Stimulated activated CD8-positive, alpha-beta memory T cell treated with anti-CD3 and anti-CD28 coated beads, Interleukin-15, amount 100 ng/mL, for 24 hours (primary cell): ENCODE data around the gene TNRC6C.
"Not testable (repeated sequence)": the region's sequence is repeated elsewhere in the genome, so short reads cannot be mapped to it uniquely, and the experiment has no call there.

ENCODE experiments used
- DNase-seq: peaks from one replicate; pipeline ENCODE4 v3.0.0-alpha.2; 2020; ENCODE audit warnings: low read depth

Gene TNRC6C

DNA sequence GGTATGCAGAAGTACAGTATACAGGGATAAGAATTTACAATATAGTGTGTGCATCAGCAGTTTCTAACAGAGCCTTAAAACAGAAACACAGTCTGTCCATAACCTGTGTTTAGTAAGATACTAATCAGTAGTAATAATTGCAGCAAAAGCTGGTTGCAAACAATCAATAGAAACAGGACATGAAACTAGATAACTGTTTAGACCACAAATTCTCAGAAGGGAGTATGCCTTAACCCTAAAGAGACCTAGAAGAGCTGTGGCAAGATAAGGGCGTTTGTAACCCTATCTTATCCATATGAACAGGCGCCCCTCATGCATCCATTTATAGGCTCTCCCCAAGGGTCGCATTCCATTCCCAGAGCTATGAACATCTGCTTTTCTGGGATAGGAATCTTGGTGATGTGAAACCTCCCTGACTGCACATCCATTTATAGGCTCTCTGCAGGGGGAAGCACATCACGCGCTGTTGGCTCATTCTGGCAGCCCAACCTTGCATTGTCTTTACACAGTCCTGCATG lies 123.9 kb downstream of the TNRC6C start:
- DNase-seq: not testable (repeated sequence)

DNA sequence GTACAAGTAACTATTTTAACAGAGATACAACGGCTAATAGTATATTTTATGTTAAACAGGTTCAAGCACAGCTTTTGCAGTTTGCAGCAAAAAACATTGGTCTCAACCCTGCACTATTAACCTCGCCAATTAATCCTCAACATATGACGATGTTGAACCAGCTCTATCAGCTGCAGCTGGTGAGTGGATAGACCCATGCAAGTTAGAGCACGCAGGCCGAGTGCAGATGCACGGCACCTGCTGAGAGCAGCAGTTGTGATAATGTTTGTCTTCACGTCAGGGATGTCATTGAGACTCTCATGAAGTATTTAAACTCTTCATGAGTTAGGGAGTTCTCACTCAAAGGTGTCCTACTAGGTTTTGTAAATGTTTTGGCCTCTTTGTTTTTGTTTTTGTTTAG lies 124.5 kb downstream of the TNRC6C start:
- DNase-seq: no peak

DNA sequence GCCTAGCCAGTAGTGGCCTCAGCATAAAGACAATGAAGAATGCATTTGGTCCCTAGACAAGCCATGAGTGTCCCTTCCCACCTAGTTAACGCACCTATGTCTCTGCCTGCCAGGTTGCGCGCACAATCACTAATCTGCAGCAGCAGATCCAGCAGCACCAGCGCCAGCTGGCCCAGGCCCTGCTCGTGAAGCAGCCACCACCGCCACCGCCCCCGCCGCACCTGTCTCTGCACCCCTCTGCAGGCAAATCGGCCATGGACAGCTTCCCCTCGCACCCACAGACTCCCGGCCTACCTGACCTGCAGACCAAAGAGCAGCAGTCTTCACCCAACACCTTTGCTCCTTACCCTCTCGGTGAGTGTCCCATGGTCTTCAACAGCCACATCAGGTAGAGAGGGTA lies 128.2 kb downstream of the TNRC6C start:
- no peak for DNase-seq

DNA sequence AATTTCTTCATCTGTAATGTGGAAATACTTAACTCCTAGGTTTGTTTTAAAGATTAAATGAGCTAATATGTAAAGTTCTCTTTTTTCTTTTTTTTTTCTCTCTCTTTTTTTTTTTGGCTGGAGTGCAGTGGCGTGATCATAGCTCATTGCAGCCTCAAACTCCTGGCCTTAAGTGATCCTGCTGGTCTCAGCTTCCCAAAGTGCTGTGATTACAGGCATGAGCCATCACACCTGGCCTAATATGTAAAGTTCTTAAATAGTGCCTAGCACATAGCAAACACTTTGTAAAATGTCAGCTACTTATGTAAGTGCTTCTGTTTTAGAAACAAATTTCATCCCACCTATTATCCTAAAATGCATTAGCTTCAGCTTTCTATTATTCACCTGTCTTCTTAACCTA lies 130.0 kb downstream of the TNRC6C start:
- DNase-seq: no peak

DNA sequence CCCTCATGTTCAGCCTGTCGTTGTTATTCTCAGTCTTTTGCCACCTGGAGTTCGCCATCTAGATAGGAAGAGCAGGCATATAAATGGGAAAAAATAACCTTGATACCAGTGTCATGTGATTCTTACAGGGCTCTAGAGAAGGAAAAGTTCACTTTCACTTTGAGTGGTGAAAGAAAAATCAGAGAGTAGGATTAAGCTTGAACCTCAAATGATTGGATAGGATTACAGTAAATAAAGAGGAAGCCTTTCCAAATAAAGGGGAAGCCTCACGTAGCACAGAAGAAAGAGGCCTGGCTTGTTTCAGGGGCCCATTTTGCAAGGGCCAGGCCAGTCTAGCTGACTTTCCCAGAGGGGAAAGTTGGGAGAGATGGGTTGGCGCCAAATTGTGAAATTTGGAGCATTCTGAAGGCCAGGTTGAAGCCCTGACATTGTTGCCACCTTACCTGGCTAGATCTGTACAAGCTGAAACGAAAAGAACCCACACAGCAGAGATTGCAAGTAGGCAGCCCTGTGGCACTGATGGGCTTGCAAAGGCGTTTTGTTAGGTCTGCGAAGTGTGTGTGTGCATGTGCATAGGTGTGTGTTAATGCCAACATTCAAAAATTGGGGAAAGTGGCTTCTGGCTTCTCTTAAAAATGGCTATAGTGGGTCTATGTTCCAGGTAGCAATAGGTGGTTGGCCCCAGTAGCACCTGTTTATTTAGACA lies 131.2 kb downstream of the TNRC6C start:
- DNase-seq: no peak

DNA sequence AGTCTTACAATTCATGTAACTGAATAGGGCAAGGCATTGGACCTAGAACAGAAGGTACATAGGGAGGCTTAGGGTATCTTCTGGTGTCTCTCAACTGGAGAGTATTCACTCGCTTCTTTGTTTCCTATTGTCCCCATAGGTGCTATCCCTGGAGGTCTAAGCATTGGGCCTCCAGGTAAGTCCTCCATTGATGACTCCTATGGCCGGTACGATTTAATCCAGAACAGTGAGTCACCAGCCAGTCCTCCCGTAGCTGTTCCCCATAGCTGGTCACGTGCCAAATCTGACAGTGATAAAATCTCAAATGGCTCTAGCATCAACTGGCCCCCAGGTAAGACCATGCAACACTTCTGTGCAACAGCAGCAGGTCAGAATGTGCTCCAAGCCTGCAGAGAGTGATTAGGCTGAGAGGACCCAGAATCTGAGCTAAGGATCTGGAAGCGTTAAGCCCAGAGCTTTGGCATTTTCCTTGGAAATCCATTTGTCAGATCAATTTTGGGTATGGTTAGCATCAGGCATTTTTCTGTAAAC lies 134.4 kb downstream of the TNRC6C start:
- no peak for DNase-seq

DNA sequence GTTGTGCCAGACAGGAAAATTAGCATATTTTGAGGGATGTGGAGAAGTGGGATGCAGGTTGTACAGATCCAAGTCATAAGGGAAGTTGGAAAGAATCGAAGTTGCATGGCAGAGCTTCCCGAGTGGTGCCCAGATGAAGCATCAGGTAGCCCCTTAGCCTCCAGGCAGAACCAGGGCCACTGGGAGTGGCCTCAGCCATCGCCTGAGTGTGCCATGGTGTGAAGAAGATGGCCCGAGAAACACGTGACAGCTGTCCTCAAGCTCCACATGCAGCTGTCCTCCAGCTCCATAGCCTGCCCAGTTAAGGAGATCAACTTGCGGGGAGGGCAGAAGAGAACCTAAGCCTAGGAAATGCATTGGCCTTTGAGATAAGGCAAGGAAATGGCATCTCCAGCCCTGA lies 136.5 kb downstream of the TNRC6C start:
- DNase-seq: no peak

DNA sequence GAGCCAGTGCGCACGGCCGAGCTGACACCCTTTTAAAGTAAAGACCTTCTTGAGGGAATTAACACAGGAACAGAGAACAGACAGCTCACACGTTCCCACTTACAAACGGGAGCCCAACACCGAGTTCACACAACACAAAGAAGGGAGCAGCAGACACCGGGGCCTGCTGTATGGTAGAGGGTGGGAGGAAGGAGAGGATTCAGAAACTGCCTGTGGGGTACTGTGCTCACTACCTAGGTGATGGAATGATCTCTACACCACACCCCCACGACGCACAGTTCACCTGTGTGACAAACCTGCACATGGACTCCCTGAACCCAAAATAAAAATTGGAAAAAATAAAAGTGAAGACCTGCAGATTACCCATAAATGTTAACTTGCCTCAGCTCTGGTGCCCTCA lies 137.6 kb downstream of the TNRC6C start:
- no peak for DNase-seq

DNA sequence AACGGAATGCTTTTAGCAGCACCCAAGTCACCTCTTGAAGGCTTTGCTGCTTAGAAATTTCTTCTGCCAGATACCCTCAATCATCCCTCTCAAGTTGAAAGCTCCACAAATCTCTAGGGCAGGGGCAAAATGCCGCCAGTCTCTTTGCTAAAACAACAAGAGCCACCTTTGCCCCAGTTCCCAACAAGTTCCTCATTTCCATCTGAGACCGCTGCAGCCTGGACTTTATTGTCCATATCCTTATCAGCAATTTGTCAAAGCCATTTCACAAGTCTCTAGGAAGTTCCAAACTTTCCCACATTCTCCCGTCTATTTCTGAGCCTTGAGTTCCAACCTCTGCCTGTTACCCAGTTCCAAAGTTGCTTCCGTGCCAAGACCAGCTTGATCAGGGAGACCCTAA lies 142.6 kb downstream of the TNRC6C start:
- no peak for DNase-seq

DNA sequence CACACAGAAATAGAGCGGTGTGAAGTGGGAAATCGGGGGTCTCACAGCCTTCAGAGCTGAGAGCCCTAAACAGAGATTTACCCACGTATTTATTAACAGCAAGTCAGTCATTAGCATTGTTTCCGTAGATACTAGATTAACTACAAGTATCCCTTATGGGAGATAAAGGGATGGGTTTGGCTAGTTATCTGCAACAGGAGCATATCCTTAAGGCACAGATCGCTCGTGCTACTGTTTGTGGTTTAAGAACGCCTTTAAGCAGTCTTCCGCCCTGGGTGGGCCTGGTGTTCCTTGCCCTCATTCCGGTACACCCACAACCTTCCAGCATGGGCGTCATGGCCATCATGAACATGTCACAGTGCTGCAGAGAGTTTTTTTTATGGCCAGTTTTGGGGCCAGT lies 143.0 kb downstream of the TNRC6C start:
- DNase-seq: no peak

DNA sequence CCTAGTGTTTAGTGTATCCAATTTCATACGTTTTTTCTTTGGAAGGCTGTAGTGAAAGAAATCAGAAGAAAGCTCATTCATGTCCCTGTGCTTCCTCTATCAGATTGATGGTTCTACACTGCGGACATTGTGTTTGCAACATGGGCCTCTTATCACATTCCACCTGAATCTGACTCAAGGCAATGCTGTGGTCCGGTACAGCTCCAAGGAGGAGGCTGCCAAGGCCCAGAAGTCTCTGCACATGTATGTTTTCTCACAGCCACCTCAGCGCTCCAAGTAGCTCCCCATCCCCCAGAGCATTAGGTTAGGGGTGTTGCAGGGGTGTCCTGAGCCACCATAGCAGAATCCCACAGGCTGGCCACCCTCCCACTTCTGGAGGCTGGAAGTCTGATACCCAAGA lies 144.8 kb downstream of the TNRC6C start:
- DNase-seq: no peak

DNA sequence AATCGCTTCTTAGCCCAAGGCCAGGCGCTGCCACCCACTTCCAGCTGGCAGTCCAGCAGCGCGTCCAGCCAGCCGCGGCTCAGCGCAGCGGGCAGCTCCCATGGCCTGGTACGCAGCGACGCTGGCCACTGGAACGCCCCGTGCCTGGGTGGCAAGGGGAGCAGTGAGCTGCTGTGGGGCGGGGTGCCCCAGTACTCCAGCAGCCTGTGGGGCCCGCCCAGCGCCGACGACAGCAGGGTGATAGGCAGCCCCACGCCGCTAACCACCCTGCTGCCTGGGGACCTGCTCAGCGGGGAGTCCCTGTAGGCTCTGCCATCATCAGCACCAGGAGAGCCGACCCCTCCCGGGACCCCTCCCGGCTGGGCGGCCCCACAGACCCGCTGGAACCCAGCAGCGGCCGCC lies 146.0 kb downstream of the TNRC6C start:
- DNase-seq: no peak

DNA sequence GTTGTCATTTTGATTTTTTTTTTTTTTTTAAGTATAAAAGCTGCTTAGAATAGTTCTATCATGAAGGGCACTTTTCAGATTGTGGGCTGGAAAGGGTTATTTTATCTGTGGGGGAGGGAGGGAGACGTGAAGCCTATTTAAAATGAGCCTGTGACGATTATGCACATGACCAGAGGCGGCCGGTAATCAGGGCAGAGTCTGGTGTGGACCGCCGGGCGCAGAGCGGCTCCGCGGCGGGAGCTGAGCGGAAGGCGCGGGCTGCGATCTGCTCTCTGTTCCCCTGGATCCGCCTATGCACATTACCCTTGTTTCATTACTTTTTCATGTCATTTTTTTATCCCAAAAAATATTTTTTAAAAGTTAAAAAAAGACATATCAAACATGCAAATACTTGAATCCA lies 146.6 kb downstream of the TNRC6C start:
- no peak for DNase-seq

DNA sequence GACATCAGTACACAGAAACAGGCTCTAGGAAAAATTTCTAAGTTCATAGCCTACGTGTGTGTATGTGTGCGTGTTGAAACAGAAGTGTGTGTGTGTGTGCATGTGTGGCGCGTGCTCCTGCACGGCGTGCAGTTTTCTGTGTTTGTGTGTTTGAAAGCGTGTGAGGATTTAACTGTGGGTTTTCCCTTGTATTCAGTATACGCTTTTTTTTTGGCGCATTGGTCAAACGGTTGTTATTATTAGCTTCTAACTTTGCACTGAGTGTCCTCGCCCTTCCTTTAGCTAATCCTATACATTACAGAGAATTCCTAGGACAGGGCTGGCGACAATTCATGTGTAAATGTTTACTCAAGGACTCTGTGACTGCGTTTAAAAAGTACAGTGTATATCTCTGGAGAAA lies 147.0 kb downstream of the TNRC6C start:
- no peak for DNase-seq

DNA sequence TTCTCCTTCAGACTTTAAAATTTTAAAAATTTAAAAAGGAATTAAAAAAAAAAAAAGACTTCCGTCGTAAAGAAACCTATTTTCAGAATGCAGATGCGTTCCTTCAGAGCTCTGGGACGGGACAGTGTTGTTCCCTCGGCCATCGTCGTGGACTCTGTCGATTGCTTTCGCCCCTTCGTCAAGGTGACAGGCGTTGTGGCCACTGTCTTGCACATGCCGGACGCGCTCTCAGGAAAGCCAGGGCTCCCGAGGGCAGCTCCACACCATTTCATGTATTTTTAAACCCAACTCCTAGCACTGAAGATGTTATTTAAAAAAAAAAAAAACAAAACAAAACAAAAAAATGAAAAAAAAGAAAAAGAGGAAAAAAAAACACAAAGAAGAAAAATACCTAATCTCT lies 147.7 kb downstream of the TNRC6C start:
- no peak for DNase-seq

DNA sequence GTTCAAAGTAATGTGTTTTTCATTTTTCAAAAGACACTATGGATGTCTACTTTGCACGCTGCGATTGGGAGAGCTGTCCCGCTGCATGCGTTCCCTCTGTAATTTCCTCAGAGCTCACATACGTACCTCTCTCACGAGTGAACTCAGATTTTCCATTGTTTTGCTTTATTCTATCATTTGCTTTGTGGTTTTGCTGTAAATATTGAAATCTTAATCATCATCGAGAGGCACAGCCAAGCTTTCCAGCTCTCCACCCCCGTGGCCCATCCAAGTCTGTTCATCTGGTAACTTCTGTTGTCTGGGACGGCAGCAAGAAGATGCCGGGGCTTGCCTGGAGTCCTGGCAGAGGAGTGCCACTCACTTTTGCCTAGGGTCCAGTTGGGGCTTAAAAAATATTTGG lies 149.0 kb downstream of the TNRC6C start:
- DNase-seq: no peak

DNA sequence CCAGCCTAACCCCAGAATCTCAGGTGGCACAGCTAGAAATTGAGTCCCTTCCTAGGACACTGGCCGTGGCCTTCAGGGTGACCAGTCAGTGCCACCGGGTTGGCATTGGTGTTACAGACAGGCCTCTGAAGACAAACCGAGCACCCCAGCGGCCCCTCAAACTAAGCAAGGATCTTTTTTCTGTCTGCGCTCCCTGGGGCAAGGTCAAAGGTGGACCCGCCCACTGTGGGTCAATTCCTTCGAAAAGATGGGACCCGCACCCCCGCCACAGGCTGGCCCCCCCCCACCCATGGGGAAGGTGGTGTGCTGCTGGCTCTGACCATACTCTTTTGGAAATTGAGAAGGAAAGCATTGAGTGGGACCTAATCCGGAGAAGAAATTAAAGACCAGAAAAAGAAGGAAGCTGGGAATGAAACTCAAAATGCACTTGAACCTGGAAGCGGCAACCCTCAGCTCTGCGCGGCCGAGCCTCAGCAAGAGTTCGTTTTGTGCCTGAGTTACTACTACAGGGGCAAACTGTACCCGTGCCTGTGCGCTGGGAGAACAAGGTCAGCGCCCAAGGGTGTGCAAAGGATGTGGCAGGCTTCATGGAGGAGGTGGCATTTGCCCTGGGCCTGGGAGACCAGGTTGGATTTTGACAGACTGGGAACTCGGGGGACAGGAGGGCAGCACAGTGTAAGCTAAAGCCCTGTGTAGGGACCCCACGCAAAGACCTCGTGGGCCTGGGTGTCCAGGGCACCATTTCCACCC lies 149.6 kb downstream of the TNRC6C start:
- DNase-seq: no peak

DNA sequence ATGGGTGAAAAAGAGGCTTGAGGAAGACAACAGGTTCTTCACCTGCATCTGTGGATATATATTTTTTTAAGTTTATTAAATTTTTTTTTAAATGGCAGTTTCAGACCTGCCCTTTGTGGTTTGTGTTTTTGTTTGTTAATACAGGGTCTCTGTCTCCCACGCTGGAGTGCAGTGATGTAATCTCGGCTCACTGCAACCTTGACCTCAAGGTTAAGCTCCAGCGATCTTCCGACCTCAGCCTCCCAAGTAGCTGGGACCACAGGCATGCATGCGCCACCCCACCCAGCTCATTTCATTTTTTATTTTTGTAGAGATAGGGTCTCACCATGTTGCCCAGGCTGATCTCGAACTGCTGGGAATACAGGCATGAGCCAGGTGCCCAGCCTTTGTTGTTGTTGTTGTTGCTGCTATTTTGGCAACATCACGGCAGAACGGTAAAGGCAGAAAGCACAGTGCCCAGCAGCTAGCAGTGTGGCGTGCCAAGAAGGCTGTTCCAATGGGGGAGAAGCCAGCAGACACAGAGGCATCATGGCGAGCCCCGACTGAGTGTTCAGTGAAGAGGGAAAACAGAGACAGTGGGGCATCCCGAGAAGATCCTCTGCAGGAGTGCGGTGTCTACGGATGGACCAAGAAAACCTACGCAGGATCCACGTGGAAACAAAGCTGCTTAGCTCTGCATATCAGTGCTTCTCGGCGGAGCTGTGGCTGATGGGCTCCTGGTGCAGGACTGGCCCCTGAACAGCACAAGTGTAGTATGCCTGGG lies 150.4 kb downstream of the TNRC6C start:
- DNase-seq: no peak

DNA sequence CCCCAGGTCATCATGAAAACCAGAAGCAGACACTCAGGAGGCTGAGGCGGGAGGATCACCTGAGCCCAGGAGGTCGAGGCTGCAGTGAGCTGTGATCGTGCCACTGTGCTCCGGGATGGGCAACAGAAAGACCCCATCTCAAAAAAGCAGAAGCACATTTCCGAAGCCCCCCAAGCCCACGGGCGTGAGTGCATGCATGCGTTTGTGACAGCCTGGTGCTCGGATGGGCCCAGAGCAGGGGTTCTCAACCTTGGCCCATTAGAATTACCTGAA lies 150.9 kb downstream of the TNRC6C start:
- no peak for DNase-seq

DNA sequence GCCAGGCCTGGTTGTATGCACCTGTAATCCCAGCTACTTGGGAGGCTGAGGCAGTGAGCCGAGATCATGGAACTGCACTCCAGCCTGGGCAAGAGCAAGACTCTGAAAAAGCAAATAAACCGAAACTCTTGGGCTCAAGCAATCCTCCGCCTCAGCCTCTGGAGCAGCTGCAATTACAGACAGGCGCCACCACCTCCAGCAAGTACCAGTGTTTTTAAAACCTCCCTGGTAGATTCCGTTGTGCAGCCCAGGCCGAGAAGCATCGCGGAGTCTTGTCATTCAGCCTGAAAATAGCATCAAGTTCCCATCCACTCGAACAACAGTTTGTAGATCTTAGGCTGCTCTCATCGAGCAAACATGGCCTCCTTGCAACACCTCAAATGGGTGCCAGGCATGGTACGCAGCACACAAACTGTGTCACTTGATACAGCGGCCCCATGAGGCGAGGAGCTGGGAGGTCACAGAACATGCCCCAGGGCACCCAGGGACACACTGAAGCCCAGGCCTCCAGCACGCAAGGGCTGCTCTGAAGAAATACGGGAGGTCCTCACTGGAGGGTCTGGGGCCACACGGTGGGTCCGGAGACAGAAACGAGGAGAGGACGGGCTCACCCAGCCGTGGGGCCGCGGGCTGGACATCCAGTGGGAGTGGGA lies 152.0 kb downstream of the TNRC6C start:
- DNase-seq: no peak

DNA sequence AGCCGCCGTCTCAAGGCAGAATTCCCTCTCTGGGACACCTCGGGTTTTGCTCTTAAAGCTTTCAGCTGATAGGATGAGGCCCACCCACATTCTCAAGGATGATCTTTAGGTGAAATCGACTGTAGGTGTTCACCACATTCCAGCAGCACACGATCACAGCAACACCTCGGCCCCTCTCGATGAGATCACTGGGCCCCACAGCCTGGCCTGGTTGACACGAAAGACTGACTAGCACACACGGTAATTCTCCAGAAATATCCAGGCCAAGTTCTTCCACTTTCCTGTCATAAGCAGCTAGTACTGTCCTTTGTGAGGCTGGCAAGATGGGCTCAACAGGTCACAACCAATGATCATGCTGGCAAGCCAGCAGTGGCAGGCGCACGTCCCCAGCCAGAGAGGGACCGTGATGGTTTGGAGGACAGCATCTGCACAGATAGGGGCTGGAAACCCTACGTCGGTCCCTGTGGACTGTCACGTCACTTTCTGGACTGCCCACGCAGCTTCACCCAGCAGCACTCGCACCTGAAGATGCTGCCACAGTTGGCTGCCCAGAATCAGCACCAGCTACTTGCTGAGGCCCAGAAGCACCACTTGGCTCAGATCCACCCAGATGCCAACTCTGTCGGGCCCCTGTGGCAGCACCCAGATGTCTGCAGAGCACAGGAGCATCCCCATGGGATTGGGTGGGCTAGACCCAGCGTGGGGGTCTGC lies 152.7 kb downstream of the TNRC6C start:
- DNase-seq: no peak
